Esophagus muscularis mucosa (tissue), 4 donors: ENCODE measurements around the gene ME1.

Experiments
- CTCF ChIP-seq, 3 experiments: fragments of 200-600 bp in 2 of 3; fragments of 450-650 bp in 1 of 3; sonication (generic) in 2 of 3; IDR thresholded peaks; one replicate each; pipeline ENCODE4 v1.5.1; 2017 to 2019; ENCODE audit warnings: antibody characterized with exemption in 3 of 3, mild to moderate bottlenecking in 2 of 3, moderate library complexity in 1 of 3
- EP300 ChIP-seq: sonication (generic); formaldehyde crosslinking; IDR thresholded peaks from one replicate; pipeline ENCODE4 v1.6.1; 2017; ENCODE audit warnings: antibody characterized with exemption
- POLR2A ChIP-seq: fragments of 450-650 bp; IDR thresholded peaks from one replicate; pipeline ENCODE4 v1.6.1; 2017; ENCODE audit warnings: antibody characterized with exemption, moderate library complexity, mild to moderate bottlenecking, low read depth
- POLR2AphosphoS5 ChIP-seq, 2 donors: sonication (generic); formaldehyde crosslinking; IDR thresholded peaks; one replicate each; pipeline ENCODE4 v1.6.1; 2017; ENCODE audit warnings: antibody characterized with exemption in 2 of 2

GRCh38 chr6:83381949-83382348 is 48.9 kb downstream of the ME1 start:
- TF ChIP-seq CTCF (IDR thresholded peaks at IDR 0.05) (no peak), POLR2AphosphoS5 (IDR thresholded peaks at IDR 0.05) (no peak), POLR2A (no peak), EP300 (no peak)
